GM12873 (cell line): Measurements from ENCODE around the gene UPP2.

Experiments used
- TF ChIP-seq, protein P1 (sequence below): IDR thresholded peaks from 2 replicates; pipeline ENCODE4 v1.5.1; 2012; ENCODE audit warnings: low read depth, mild to moderate bottlenecking, moderate library complexity, low read length, control low read depth; ENCODE audit not compliant: insufficient read depth; ENCODE audit errors: missing control alignments

The UPP2 gene

GRCh38 chr2:158120102-158120501 lies 18.4 kb downstream of the UPP2 start:
- TF ChIP-seq, protein P1, sequence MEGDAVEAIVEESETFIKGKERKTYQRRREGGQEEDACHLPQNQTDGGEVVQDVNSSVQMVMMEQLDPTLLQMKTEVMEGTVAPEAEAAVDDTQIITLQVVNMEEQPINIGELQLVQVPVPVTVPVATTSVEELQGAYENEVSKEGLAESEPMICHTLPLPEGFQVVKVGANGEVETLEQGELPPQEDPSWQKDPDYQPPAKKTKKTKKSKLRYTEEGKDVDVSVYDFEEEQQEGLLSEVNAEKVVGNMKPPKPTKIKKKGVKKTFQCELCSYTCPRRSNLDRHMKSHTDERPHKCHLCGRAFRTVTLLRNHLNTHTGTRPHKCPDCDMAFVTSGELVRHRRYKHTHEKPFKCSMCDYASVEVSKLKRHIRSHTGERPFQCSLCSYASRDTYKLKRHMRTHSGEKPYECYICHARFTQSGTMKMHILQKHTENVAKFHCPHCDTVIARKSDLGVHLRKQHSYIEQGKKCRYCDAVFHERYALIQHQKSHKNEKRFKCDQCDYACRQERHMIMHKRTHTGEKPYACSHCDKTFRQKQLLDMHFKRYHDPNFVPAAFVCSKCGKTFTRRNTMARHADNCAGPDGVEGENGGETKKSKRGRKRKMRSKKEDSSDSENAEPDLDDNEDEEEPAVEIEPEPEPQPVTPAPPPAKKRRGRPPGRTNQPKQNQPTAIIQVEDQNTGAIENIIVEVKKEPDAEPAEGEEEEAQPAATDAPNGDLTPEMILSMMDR = no peak

DNA sequence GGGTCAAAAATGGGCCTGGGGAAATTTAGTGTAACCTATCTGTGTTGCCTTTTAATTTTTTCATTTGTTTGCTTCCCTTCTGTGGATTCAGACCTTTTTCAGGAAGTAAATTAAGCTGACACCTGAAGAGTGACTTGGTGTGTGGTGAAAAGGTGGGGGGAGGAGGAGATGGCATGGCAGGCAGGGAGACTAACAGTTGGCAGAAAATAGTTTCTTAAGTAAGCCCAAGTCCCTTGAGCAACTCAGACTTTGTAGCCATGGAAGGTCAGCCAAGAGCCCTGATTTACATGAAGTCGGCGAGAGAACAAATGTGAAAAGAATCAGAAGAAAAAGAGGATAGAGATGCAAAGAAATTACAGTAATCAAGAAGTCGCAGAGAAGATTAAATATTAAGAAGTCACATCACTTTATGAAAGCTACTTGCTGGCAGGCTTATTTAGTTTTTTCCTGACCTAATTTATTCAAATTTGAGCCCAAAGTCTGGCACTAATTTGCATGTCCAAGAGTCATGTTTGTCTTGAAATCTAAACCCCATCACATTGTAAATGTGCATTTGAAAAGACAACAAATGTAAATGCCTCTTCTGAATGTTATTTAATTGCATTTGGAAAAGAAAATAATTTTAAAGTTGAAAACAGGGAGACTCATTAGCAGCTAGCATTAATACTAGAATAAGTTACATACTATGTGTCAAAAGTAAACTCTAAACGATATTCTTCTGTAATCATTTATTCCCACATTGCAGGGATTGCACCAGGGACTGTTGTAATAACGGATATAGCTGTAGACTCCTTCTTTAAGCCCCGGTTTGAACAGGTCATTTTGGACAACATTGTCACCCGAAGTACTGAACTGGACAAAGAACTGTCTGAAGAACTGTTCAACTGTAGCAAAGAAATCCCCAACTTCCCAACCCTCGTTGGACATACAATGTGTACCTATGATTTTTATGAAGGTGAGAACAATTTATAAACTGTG lies 19.3 kb downstream of the UPP2 start:
- TF ChIP-seq, protein P1 = no peak

GRCh38 chr2:158124896-158125295 lies 23.2 kb downstream of the UPP2 start:
- TF ChIP-seq, protein P1 = no peak

DNA sequence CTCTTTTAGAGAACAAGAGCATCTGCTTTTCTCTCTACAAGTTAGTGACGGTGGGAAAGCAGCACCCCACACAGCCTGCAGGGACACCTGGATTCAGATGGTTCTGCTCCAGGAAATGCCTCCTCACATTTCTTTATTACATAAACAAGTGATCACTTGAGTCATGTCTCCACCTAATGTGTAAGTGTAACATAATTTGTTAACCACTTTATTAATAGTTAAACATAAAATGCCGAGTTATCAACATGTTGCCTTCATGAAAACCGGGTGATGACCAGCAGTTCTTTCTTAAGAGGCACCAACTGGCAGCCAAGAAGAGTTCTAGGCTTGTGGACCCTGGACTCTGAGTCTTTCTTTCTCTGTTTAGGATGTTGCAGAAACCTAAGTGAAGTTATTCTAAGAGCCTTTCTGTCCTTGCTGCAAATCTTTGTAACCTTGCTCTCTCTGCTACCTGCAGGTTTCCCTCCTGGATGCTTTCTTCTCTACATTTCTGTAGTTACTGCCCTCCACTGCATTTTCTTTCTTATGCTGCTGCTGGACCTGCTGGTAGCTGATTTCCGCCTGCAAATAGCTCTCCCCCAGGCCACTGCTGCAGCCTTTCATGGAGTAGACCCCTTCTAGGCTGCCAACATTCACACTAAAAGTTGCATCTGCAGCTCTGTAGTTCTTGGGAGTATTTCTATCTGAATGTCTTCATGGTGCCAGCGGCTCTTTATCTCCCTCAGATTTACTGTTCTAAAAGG lies 24.3 kb downstream of the UPP2 start:
- TF ChIP-seq, protein P1 = no peak

DNA sequence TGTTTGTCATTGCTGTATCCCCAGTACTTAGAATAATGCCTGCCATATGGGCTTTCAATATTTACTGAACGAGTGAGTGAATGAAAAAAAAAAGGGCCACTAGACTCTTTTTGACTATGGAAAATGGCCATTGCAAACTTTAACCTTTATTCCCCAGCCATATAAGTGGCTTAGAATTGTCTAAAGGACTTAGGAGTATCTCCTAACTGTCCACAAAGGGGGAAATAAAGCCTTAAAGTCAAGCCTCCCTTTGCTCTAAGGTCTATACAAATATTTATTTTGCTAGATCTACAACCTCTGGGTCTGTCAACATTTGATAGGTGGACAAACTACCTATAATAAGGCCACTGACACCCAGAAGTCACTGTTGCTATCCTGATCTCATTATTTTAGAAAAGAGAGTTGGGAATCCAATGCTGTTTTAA lies 25.7 kb downstream of the UPP2 start:
- TF ChIP-seq, protein P1 = no peak

DNA sequence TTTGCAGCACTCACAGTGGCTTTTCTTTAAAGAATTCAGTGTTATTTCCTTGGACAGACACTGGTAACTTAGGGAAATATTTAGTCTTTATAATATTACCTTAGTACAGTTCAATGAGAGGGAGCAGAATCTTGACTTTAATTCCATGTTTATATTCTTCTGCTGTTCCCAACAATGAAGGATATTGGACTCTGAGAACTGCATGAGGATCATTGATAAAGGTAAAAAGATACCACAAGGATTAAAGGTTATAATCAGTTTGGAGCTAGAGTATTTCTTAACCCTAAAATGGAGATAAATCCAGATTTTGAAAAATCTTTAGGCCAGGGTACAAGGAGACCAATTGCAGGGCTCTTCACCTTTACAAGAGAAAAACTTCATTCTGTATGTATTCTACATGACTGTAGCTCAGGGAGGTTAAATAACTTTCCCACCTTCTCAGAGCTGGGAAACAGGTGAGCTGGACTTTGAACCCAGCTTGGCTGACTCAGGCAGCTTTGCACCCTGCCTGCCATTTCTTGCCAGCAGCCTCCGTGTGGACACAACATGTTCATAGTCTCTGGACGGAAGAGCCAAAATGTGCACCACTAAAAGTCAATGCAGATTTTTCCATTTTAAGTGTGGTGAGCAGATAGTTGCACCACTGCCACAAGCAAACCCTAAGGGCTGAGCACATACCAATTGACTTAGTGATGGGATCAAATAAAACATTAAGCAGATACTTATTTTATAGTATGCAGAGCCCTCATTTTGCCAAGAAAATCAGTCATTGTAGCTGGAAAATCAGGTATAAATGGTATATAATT lies 26.7 kb downstream of the UPP2 start:
- TF ChIP-seq, protein P1 = no peak
